Hepatocyte (in vitro differentiated cells): ENCODE results near the gene CDK5R2. TPM values are rescaled to one million over a fixed set of nuclear protein-coding genes. Genes with fewer than 3 reads are reported as not detected.

ENCODE experiments used
- DNase-seq: peaks from one replicate; pipeline ENCODE4 v3.0.0-alpha.2; 2016; ENCODE audit warnings: low spot score
- H2AFZ ChIP-seq: fragments of 200-600 bp; sonication (generic); 2 replicates; pipeline ENCODE4 v1.6.0; 2016; ENCODE audit warnings: antibody characterized with exemption, mild to moderate bottlenecking
- H3K27ac ChIP-seq: fragments of 200-600 bp; sonication (generic); 2 replicates; pipeline ENCODE4 v1.5.1; 2016; ENCODE audit warnings: mild to moderate bottlenecking
- H3K27me3 ChIP-seq: fragments of 200-600 bp; sonication (generic); 2 replicates; pipeline ENCODE4 v1.6.1; 2016
- H3K36me3 ChIP-seq: fragments of 200-600 bp; sonication (generic); replicated peaks from 2 replicates; pipeline ENCODE4 v1.5.1; 2016; ENCODE audit warnings: low read depth; ENCODE audit not compliant: insufficient read depth
- H3K4me1 ChIP-seq: fragments of 200-600 bp; sonication (generic); 2 replicates; pipeline ENCODE4 v1.5.1; 2016; ENCODE audit warnings: mild to moderate bottlenecking, moderate library complexity; ENCODE audit not compliant: insufficient read depth
- H3K4me2 ChIP-seq: fragments of 200-600 bp; sonication (generic); 2 replicates; pipeline ENCODE4 v1.6.0; 2016
- H3K4me3 ChIP-seq: fragments of 200-600 bp; sonication (generic); 2 replicates; pipeline ENCODE4 v1.5.1; 2016; ENCODE audit warnings: mild to moderate bottlenecking
- H3K79me2 ChIP-seq: fragments of 200-600 bp; sonication (generic); 2 replicates; pipeline ENCODE4 v1.6.0; 2017; ENCODE audit warnings: mild to moderate bottlenecking
- H3K9me2 ChIP-seq: fragments of 200-600 bp; sonication (generic); replicated peaks from 2 replicates; pipeline ENCODE4 v1.6.0; 2017; ENCODE audit warnings: mild to moderate bottlenecking; ENCODE audit not compliant: insufficient read depth
- H3K9me3 ChIP-seq: fragments of 200-600 bp; sonication (generic); 2 replicates; pipeline ENCODE4 v1.5.1; 2016; ENCODE audit warnings: low read depth, mild to moderate bottlenecking
- H4K20me1 ChIP-seq: fragments of 200-600 bp; sonication (generic); 2 replicates; pipeline ENCODE4 v1.6.0; 2016; ENCODE audit warnings: mild to moderate bottlenecking; ENCODE audit not compliant: insufficient read depth, poor library complexity, severe bottlenecking
- CTCF ChIP-seq: fragments of 200-600 bp; sonication (generic); IDR thresholded peaks from 2 replicates; pipeline ENCODE4 v1.5.1; 2016; ENCODE audit warnings: antibody characterized with exemption, mild to moderate bottlenecking; ENCODE audit not compliant: poor library complexity
- EZH2 ChIP-seq: fragments of 200-600 bp; sonication (generic); IDR thresholded peaks from 2 replicates; pipeline ENCODE4 v1.6.1; 2016; ENCODE audit warnings: antibody characterized with exemption, mild to moderate bottlenecking, borderline replicate concordance
- EZH2phosphoT487 ChIP-seq: fragments of 200-600 bp; sonication (generic); IDR thresholded peaks from one replicate; pipeline ENCODE4 v1.6.1; 2018; ENCODE audit warnings: antibody characterized with exemption, mild to moderate bottlenecking, low read depth, moderate library complexity; ENCODE audit not compliant: unreplicated experiment, severe bottlenecking
- WGBS: methylation state at CpG from one replicate; pipeline ENCODE4 v1.1.6; 2016; ENCODE audit warnings: low lambda C conversion rate; ENCODE audit errors: missing lambda C conversion rate; 5-methylcytosine and 5-hydroxymethylcytosine counted together
- polyA plus RNA-seq: library from polyadenylated mRNA; unstranded; fragments of >200 nt; fragmentation: Nextera tagmentation; extraction: Ambion mirVana; gene quantifications from 2 replicates; pipeline ENCODE4 v1.2.1, GENCODE V29; 2016
- total RNA-seq: library from RNA; depleted of rRNA; stranded (reverse); fragments of >200 nt; gene quantifications from 2 replicates; pipeline ENCODE4 v1.2.3, GENCODE V29; 2014

The CDK5R2 gene
- total and polyA plus RNA-seq, 2 experiments from 2014 or later: 0.37 TPM; not detected in 1

GRCh38 chr2:218961651-218962570 is 2.4 kb downstream of the CDK5R2 start:
- H4K20me1 ChIP-seq: no peaks in the 10 kb centered on the region
- TF ChIP-seq CTCF (no peak), EZH2 (no peak)
- H3K27me3 ChIP-seq: peaks cover 76% of the 10 kb centered on the region
- no peaks in the 10 kb centered on the region for H3K9me3 ChIP-seq
- peaks cover 7% of the 10 kb centered on the region for H3K4me1 ChIP-seq
- H2AFZ ChIP-seq: no peak overlapping the region
- H3K4me2 ChIP-seq: no peak overlapping the region
- WGBS: 30% methylated on average over 25 of the region's 34 CpGs
- no peaks in the 10 kb centered on the region for H3K9me2 ChIP-seq
- H3K79me2 ChIP-seq: no peaks in the 10 kb centered on the region
- no peak for DNase-seq
- no peaks in the 10 kb centered on the region for H3K36me3 ChIP-seq
- H3K4me3 ChIP-seq: no peak overlapping the region
- H3K27ac ChIP-seq: no peak overlapping the region

GRCh38 chr2:218962859-218963492 is 3.5 kb downstream of the CDK5R2 start:
- H3K27ac ChIP-seq: no peak overlapping the region
- H3K4me3 ChIP-seq: no peak overlapping the region
- peak overlapping the region; percentile 31 for H3K4me2 ChIP-seq
- no peak overlapping the region for H2AFZ ChIP-seq
- DNase-seq: peak; percentile 84
- peaks cover 7% of the 10 kb centered on the region for H3K4me1 ChIP-seq
- no peaks in the 10 kb centered on the region for H3K9me3 ChIP-seq
- H3K27me3 ChIP-seq: peaks cover 76% of the 10 kb centered on the region
- no peak for TF ChIP-seq CTCF
- TF ChIP-seq EZH2: no peak
- no peak for TF ChIP-seq EZH2phosphoT487
- no peaks in the 10 kb centered on the region for H3K36me3 ChIP-seq
- no peaks in the 10 kb centered on the region for H4K20me1 ChIP-seq
- H3K79me2 ChIP-seq: no peaks in the 10 kb centered on the region
- H3K9me2 ChIP-seq: no peaks in the 10 kb centered on the region
- 2% methylated on average over 42 of the region's 42 CpGs for WGBS

- no peak overlapping the region for H2AFZ ChIP-seq
- 15% methylated on average over 5 of the region's 5 CpGs for WGBS
- H3K36me3 ChIP-seq: no peaks in the 10 kb centered on the region
- TF ChIP-seq CTCF (no peak), EZH2 (no peak), EZH2phosphoT487 (no peak)
- no peaks in the 10 kb centered on the region for H3K9me3 ChIP-seq
- H3K79me2 ChIP-seq: no peaks in the 10 kb centered on the region
- H4K20me1 ChIP-seq: no peaks in the 10 kb centered on the region
- H3K4me3 ChIP-seq: no peak overlapping the region
- peaks cover 7% of the 10 kb centered on the region for H3K4me1 ChIP-seq
- H3K27ac ChIP-seq: no peak overlapping the region
- DNase-seq: no peak
- H3K4me2 ChIP-seq: peak overlapping the region; percentile 31
- no peaks in the 10 kb centered on the region for H3K9me2 ChIP-seq
- H3K27me3 ChIP-seq: peaks cover 76% of the 10 kb centered on the region
These were observed 4.1 kb downstream of the CDK5R2 start for GRCh38 chr2:218963601-218964000.
